ENCODE measurements around the gene TGFBRAP1. TPM values are rescaled to one million over a fixed set of nuclear protein-coding genes. Genes with fewer than 3 reads are reported as not detected.

Gene TGFBRAP1
- total RNA-seq, 2 donors from 2014 or later: 15.5 to 17.4 TPM

DNA sequence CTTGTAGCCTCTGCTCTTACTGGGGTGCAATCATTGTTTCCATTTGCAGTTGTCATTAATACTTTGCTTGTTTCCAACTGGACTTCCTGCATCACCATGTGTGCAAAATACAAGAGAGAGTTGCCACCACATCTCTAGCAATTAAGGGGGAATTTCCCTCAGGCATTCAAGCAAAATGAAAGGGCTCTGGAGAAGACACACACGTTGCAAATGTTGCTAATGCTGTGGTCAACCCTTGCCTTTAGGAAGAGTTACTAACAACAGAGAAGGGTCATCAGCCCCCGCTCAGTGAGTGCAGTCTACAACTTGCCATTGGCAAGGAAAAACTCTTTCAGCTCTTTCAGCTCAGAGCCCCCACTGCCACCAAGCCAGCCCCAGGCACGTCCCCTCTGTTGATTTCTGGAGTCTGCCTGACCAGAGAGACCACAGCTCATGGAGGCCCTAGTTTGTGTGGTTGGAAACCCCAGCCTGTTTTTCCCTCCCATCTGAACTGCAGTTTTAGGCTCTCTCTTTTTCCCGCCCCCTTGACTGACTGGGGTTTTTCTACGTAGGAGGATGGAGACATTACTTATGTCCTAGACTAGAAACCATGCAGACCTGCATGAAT, 113.8 kb downstream of the TGFBRAP1 start:
- H3K27ac Mint-ChIP-seq: no peak overlapping the region
- Histone ChIP-seq H3K27ac (ENCODE audit: low read depth, low read length) (no peak overlapping the region), H3K4me1 (ENCODE audit: control insufficient read depth, insufficient read depth, low read length) (no peaks in the 10 kb centered on the region), H3K27me3 (ENCODE audit: control insufficient read depth, insufficient read depth, low read length, poor library complexity, severe bottlenecking) (no peaks in the 10 kb centered on the region), H3K9me3 (ENCODE audit: control insufficient read depth, low read length) (no peaks in the 10 kb centered on the region), H3K9ac (ENCODE audit: extremely low read depth, low read length, poor library complexity, severe bottlenecking) (no peak overlapping the region), H3K36me3 (ENCODE audit: control insufficient read depth, insufficient read depth, low read length) (no peaks in the 10 kb centered on the region), H3K4me3 (ENCODE audit: low read length) (no peak overlapping the region)
- no peak overlapping the region for H3K4me3 Mint-ChIP-seq
- H3K9me3 Mint-ChIP-seq: peaks cover 21% of the 10 kb centered on the region
- H3K4me1 Mint-ChIP-seq: no peaks in the 10 kb centered on the region
- WGBS, 2 experiments (ENCODE audit: insufficient coverage in 1 of 2, insufficient read length in 1 of 2): 68 to 100% methylated on average over 2 to 5 of the region's 5 CpGs
- no peak for TF ChIP-seq CTCF (conservative IDR thresholded peaks at IDR 0.05)
- peak; percentile 10 for DNase-seq
- no peaks in the 10 kb centered on the region for H3K27me3 Mint-ChIP-seq (ENCODE audit: insufficient read depth)
- H3K36me3 Mint-ChIP-seq (ENCODE audit: low read depth): no peaks in the 10 kb centered on the region

Other genes with a start within 250 kb of the TGFBRAP1 start
- gene GPR45, start 88.0 kb downstream of the TGFBRAP1 start, total RNA-seq: not detected
- gene C2orf49, start 7.8 kb upstream of the TGFBRAP1 start, total RNA-seq: 10 to 100 TPM; 18.1 to 22.2 TPM
- 10 to 100 TPM; 11.1 to 11.4 TPM for gene FHL2, start 69.3 kb upstream of the TGFBRAP1 start, total RNA-seq